SK-N-SH treated with all-trans-retinoic acid at 6 μM for 48 hours (cell line): ENCODE data around the gene SLX4IP.

Experiments used
- PATZ1 ChIP-seq: fragments of 250-450 bp; sonication (Bioruptor Pico); IDR thresholded peaks from 2 replicates; pipeline ENCODE4 v1.8.0; 2020; ENCODE audit warnings: mild to moderate bottlenecking, moderate library complexity, borderline replicate concordance
- ZFP30 ChIP-seq: fragments of 450-650 bp; formaldehyde crosslinking; IDR thresholded peaks from 2 replicates; pipeline ENCODE4 v1.5.0; 2022; ENCODE audit warnings: mild to moderate bottlenecking, moderate library complexity
- ZNF70 ChIP-seq: fragments of 450-650 bp; formaldehyde crosslinking; IDR thresholded peaks from 2 replicates; pipeline ENCODE4 v1.5.0; 2020; ENCODE audit warnings: mild to moderate bottlenecking, moderate library complexity
- ZNF8 ChIP-seq: fragments of 450-650 bp; formaldehyde crosslinking; IDR thresholded peaks from 2 replicates; pipeline ENCODE4 v1.5.0; 2020; ENCODE audit warnings: mild to moderate bottlenecking, moderate library complexity
- TF ChIP-seq, protein P1 (sequence below): fragments of 250-450 bp; sonication (Bioruptor Pico); IDR thresholded peaks from 2 replicates; pipeline ENCODE4 v1.5.0; 2020; ENCODE audit warnings: mild to moderate bottlenecking, moderate library complexity

DNA sequence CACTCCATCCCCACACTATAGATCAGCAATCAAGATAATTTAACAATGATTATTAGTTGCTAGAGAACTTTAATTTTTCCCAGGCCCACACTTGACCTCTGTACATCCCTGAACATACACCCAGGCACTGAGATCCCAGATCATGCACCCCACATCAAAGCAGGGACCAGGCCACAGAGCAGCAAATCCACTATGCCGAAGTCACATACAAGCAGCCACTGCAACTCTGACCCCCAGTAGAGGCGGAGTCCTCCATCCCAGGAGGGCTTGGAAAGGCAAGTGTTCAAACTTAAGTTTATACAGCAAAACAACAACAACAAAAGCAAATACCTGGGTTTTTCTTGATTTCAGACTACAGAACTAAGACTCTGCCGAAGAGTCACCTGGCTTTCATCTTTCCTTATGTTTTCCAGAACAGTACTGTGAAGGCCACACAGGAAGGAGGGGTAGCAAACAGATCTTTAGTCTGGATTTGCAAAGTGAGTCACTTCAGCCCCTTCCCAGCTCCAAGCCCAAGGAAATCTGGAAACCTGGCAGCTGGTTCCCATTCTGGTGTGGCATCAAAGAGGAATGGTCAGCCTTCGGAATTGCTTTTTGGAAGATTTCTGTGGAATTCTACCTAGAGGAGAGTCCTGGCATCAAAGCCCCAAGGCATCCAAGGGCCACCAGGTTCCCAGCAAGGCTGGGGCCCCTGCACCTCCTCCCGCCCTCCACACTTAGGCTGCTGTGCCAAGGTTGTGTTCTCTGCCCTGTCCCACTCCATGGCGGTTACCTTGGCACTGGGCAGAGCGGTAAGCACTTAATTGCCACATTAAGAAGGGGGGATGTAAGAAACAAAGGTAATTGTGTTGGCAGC lies 231.3 kb downstream of the SLX4IP start:
- TF ChIP-seq ZNF70 (no peak), ZNF8 (CRISPR knock-in tag) (no peak), ZFP30 (CRISPR knock-in tag) (no peak), PATZ1 (CRISPR knock-in tag) (no peak)
- TF ChIP-seq, protein P1, sequence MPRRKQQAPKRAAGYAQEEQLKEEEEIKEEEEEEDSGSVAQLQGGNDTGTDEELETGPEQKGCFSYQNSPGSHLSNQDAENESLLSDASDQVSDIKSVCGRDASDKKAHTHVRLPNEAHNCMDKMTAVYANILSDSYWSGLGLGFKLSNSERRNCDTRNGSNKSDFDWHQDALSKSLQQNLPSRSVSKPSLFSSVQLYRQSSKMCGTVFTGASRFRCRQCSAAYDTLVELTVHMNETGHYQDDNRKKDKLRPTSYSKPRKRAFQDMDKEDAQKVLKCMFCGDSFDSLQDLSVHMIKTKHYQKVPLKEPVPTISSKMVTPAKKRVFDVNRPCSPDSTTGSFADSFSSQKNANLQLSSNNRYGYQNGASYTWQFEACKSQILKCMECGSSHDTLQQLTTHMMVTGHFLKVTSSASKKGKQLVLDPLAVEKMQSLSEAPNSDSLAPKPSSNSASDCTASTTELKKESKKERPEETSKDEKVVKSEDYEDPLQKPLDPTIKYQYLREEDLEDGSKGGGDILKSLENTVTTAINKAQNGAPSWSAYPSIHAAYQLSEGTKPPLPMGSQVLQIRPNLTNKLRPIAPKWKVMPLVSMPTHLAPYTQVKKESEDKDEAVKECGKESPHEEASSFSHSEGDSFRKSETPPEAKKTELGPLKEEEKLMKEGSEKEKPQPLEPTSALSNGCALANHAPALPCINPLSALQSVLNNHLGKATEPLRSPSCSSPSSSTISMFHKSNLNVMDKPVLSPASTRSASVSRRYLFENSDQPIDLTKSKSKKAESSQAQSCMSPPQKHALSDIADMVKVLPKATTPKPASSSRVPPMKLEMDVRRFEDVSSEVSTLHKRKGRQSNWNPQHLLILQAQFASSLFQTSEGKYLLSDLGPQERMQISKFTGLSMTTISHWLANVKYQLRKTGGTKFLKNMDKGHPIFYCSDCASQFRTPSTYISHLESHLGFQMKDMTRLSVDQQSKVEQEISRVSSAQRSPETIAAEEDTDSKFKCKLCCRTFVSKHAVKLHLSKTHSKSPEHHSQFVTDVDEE: no peak
